CD14-positive monocyte (primary cell): Measurements from ENCODE around the gene VWA3A. TPM values are rescaled to one million over a fixed set of nuclear protein-coding genes. Genes with fewer than 3 reads are reported as not detected.

ENCODE experiments used
- DNase-seq, 3 donors: peaks; one replicate each; pipeline ENCODE4 v3.0.0-alpha.2; 2011 to 2022
- H2AFZ ChIP-seq: 2 replicates; pipeline ENCODE4 v1.6.0; 2012; ENCODE audit warnings: mild to moderate bottlenecking, low read depth, low read length, inconsistent platforms; ENCODE audit not compliant: insufficient read depth, poor library complexity, severe bottlenecking
- H3K27ac ChIP-seq, 2 donors: 1 replicate in 1 of 2; 2 replicates in 1 of 2; pipeline ENCODE4 v1.5.1; 2012 to 2013; ENCODE audit warnings: low read length in 2 of 2, control low read depth in 1 of 2, inconsistent platforms in 1 of 2, low read depth in 1 of 2, mild to moderate bottlenecking in 1 of 2
- H3K27me3 ChIP-seq, 2 donors: one replicate each; pipeline versions ENCODE4 v1.6.0 to v1.6.1; 2011 to 2013; ENCODE audit warnings: low read length in 2 of 2; ENCODE audit not compliant: control insufficient read depth in 2 of 2, insufficient read depth in 2 of 2
- H3K36me3 ChIP-seq, 2 donors: replicated peaks in 1 of 2; 1 replicate in 1 of 2; 2 replicates in 1 of 2; pipeline versions ENCODE4 v1.5.1 to v1.6.1; 2012 to 2013; ENCODE audit warnings: low read length in 2 of 2, control low read depth in 1 of 2, inconsistent platforms in 1 of 2, mild to moderate bottlenecking in 1 of 2; ENCODE audit not compliant: insufficient read depth in 2 of 2, control insufficient read depth in 1 of 2
- H3K4me1 ChIP-seq, 2 donors: 1 replicate in 1 of 2; 2 replicates in 1 of 2; pipeline versions ENCODE4 v1.5.1 to v1.6.1; 2012 to 2013; ENCODE audit warnings: low read length in 2 of 2, control low read depth in 1 of 2, inconsistent platforms in 1 of 2, mild to moderate bottlenecking in 1 of 2, moderate library complexity in 1 of 2; ENCODE audit not compliant: insufficient read depth in 2 of 2, control insufficient read depth in 1 of 2
- H3K4me2 ChIP-seq: replicated peaks from 2 replicates; pipeline ENCODE3; 2012; ENCODE audit warnings: low read length, moderate library complexity, mild to moderate bottlenecking; ENCODE audit not compliant: poor library complexity, severe bottlenecking; ENCODE audit errors: extremely low read depth
- H3K4me3 ChIP-seq, 3 experiments: fragments of 200-600 bp in 1 of 3; sonication (generic) in 1 of 3; replicated peaks in 1 of 3; 1 replicate in 2 of 3; 2 replicates in 1 of 3; pipeline ENCODE4 v1.5.1; 2011 to 2013; ENCODE audit warnings: low read length in 3 of 3, mild to moderate bottlenecking in 3 of 3, control low read depth in 2 of 3, low read depth in 2 of 3, inconsistent platforms in 1 of 3, moderate library complexity in 1 of 3
- H3K79me2 ChIP-seq: 2 replicates; pipeline ENCODE4 v1.6.0; 2012; ENCODE audit warnings: mild to moderate bottlenecking, control low read depth, inconsistent platforms, low read length, moderate library complexity; ENCODE audit not compliant: insufficient read depth
- H3K9ac ChIP-seq: 2 replicates; pipeline ENCODE4 v1.6.0; 2017; ENCODE audit warnings: low read length, mild to moderate bottlenecking; ENCODE audit not compliant: insufficient read depth, poor library complexity, severe bottlenecking
- H3K9me3 ChIP-seq, 2 donors: replicated peaks in 1 of 2; 1 replicate in 1 of 2; 2 replicates in 1 of 2; pipeline versions ENCODE4 v1.5.1 to v1.6.1; 2012 to 2013; ENCODE audit warnings: low read length in 2 of 2, control low read depth in 1 of 2; ENCODE audit not compliant: control insufficient read depth in 1 of 2, insufficient read depth in 1 of 2
- H4K20me1 ChIP-seq: 2 replicates; pipeline ENCODE4 v1.6.0; 2012; ENCODE audit warnings: mild to moderate bottlenecking, low read length, control low read depth, moderate library complexity; ENCODE audit not compliant: insufficient read depth
- H3K27ac Mint-ChIP-seq, 7 donors: one replicate each; pipeline ENCODE4 v1.8.0; 2020; ENCODE audit warnings: mild to moderate bottlenecking in 7 of 7, mixed read lengths in 7 of 7, moderate library complexity in 6 of 7, inconsistent platforms in 2 of 7
- H3K27me3 Mint-ChIP-seq, 3 donors: one replicate each; pipeline ENCODE4 v1.8.0; 2021 to 2022; ENCODE audit warnings: low read depth in 3 of 3, mild to moderate bottlenecking in 3 of 3, mixed read lengths in 3 of 3, moderate library complexity in 3 of 3, inconsistent platforms in 1 of 3
- H3K36me3 Mint-ChIP-seq, 2 donors: one replicate each; pipeline ENCODE4 v1.8.0; 2020; ENCODE audit warnings: mixed read lengths in 2 of 2, inconsistent platforms in 1 of 2, mild to moderate bottlenecking in 1 of 2
- H3K4me1 Mint-ChIP-seq: one replicate; pipeline ENCODE4 v1.8.0; 2020; ENCODE audit warnings: mild to moderate bottlenecking, mixed read lengths
- H3K4me3 Mint-ChIP-seq, 2 donors: one replicate each; pipeline ENCODE4 v1.8.0; 2020; ENCODE audit warnings: mild to moderate bottlenecking in 2 of 2, mixed read lengths in 2 of 2, moderate library complexity in 1 of 2
- H3K9me3 Mint-ChIP-seq, 7 donors: one replicate each; pipeline ENCODE4 v1.8.0; 2020 to 2022; ENCODE audit warnings: mixed read lengths in 7 of 7, mild to moderate bottlenecking in 6 of 7, moderate library complexity in 6 of 7, inconsistent platforms in 2 of 7
- WGBS: methylation state at CpG from one replicate; pipeline ENCODE4 v1.1.5; 2013; ENCODE audit warnings: missing lambda C conversion rate; ENCODE audit not compliant: insufficient coverage; 5-methylcytosine and 5-hydroxymethylcytosine counted together
- intact Hi-C, 2 donors: fragments of 100-400 bp; cut with micrococcal nuclease; formaldehyde crosslinking; loops; one replicate each; pipeline versions ENCODE4 v1.15.0 to v1.15.1; 2023
- polyA plus RNA-seq, 3 donors: library from polyadenylated mRNA; depleted of rRNA in 1 of 3; unstranded in 2 of 3; stranded (reverse) in 1 of 3; fragments of 300-500 nt in 2 of 3; fragments of >200 nt in 1 of 3; fragmentation: Illumina TruSeq in 2 of 3; gene quantifications; 1 replicate in 2 of 3; 2 replicates in 1 of 3; pipeline ENCODE4 v1.2.3, GENCODE V29; 2012 to 2021
- TF ChIP-seq, protein P1 (sequence below): fragments of 200-600 bp; IDR thresholded peaks from one replicate; pipeline ENCODE4 v1.8.0; 2022; ENCODE audit warnings: antibody characterized with exemption, mild to moderate bottlenecking

VWA3A gene
- polyA plus RNA-seq, 3 donors, result 0.09 TPM; not detected in 2

DNA sequence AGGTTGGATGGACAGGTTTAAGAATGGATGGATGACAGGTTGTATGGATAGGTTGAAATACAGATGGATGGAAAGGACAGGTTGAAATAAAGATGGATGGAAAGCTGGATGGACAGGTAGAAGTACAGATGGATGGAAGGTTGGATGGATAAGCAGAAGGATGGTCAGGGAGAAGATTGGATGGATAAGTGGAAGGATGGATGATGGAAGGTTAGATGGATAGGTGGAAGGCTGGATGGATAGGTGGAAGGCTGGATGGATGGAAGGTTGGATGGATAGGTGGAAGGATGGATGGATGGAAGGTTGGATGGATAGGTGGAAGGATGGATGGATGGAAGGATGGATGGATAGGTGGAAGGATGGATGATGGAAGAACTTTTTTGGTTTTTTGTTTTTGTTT is 69.1 kb downstream of the VWA3A start:
- no peak overlapping the region for H3K27ac Mint-ChIP-seq
- H3K4me1 Mint-ChIP-seq, result peaks cover 2% of the 10 kb centered on the region
- no peaks in the 10 kb centered on the region for H3K36me3 Mint-ChIP-seq
- intact Hi-C loops, result no loop called here
- no peak for DNase-seq
- H3K79me2 ChIP-seq, result no peaks in the 10 kb centered on the region
- no peak overlapping the region for H3K4me3 ChIP-seq
- no peaks in the 10 kb centered on the region for H4K20me1 ChIP-seq
- H3K4me2 ChIP-seq, result no peak overlapping the region
- TF ChIP-seq, protein P1, sequence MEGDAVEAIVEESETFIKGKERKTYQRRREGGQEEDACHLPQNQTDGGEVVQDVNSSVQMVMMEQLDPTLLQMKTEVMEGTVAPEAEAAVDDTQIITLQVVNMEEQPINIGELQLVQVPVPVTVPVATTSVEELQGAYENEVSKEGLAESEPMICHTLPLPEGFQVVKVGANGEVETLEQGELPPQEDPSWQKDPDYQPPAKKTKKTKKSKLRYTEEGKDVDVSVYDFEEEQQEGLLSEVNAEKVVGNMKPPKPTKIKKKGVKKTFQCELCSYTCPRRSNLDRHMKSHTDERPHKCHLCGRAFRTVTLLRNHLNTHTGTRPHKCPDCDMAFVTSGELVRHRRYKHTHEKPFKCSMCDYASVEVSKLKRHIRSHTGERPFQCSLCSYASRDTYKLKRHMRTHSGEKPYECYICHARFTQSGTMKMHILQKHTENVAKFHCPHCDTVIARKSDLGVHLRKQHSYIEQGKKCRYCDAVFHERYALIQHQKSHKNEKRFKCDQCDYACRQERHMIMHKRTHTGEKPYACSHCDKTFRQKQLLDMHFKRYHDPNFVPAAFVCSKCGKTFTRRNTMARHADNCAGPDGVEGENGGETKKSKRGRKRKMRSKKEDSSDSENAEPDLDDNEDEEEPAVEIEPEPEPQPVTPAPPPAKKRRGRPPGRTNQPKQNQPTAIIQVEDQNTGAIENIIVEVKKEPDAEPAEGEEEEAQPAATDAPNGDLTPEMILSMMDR, result no peak
- peaks cover 3 to 29% of the 10 kb centered on the region in 2 donors for H3K27me3 ChIP-seq
- H3K9ac ChIP-seq, result no peak overlapping the region
- H3K9me3 ChIP-seq, result no peaks in the 10 kb centered on the region
- peaks cover 0 to 6% (median 4%) of the 10 kb centered on the region in 7 donors for H3K9me3 Mint-ChIP-seq
- no peaks in the 10 kb centered on the region for H3K36me3 ChIP-seq
- peaks cover 28 to 42% (median 32%) of the 10 kb centered on the region in 3 donors for H3K27me3 Mint-ChIP-seq
- peaks cover 0 to 6% of the 10 kb centered on the region in 2 donors for H3K4me1 ChIP-seq
- H2AFZ ChIP-seq, result no peak overlapping the region
- peak overlapping the region in 1 of 2 donors; percentile 77 for H3K4me3 Mint-ChIP-seq
- H3K27ac ChIP-seq, result no peak overlapping the region

DNA sequence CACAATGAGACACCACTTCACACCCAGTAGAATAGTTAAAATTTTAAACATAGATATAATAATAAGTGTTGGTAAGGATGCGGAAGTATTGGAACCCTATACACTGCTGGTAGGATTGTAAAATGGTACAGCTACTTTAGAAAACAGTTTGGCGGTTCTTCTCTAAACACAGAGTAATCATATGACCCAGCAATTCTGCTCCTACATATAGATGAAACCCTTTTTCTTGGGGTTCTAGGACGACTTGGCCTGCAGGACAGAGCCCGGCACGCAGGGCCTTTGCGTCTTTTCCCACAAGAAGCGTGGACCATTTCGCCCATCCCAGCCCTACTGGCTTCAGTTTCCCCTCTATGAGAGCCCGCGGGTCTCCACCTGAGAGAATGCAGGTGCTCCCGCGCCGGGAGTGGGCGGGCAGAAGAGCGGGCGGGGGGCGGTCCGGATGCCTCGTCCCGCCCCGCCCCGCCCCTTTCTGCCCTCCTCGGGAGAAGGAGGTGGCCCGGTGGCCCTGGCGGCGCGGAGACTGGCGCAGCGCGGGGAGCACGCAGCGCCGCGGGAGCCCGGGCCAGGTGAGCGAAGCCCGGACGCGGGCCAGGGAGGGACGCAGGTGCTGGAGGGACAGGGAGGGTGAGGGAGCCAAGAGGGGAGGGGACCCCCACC is 69.8 kb downstream of the VWA3A start, which contains the start of gene SDR42E2:
SDR42E2 (plus strand) TSS at position 508 of the 657 bp plus-strand sequence. CDS start 3,077 bp downstream, outside the sequence.
- intact Hi-C loops, result no loop called here
- Histone ChIP-seq H2AFZ (no peak within 1 kb of the TSS), H3K9ac (no peak within 1 kb of the TSS), H4K20me1 (no peaks in the 10 kb centered on the region), H3K9me3 (peaks cover 0 to 5% of the 10 kb centered on the region in 2 donors), H3K36me3 (no peaks in the 10 kb centered on the region), H3K4me3 (peak within 1 kb of the TSS in 1 of 3 experiments; percentile 23), H3K4me1 (peaks cover 0 to 6% of the 10 kb centered on the region in 2 donors), H3K79me2 (no peaks in the 10 kb centered on the region), H3K27me3 (peaks cover 3 to 29% of the 10 kb centered on the region in 2 donors), H3K27ac (no peak within 1 kb of the TSS), H3K4me2 (peak within 1 kb of the TSS; percentile 36)
- no peaks in the 10 kb centered on the region for H3K36me3 Mint-ChIP-seq
- H3K4me1 Mint-ChIP-seq, result peaks cover 2% of the 10 kb centered on the region
- H3K4me3 Mint-ChIP-seq, result peak within 1 kb of the TSS in 1 of 2 donors; percentile 77
- TF ChIP-seq, protein P1, result no peak
- H3K27me3 Mint-ChIP-seq, result peaks cover 28 to 42% (median 32%) of the 10 kb centered on the region in 3 donors
- DNase-seq, result no peak
- 2% methylated on average over 35 of the region's 40 CpGs for WGBS
- no peak within 1 kb of the TSS for H3K27ac Mint-ChIP-seq
- H3K9me3 Mint-ChIP-seq, result peaks cover 0 to 11% (median 5%) of the 10 kb centered on the region in 7 donors
